Right renal cortex interstitium (tissue), 3 donors: Measurements from ENCODE around the gene POLK. TPM values are rescaled to one million over a fixed set of nuclear protein-coding genes. Genes with fewer than 3 reads are reported as not detected.
A peak's percentile ranks its signal among the peaks of the same experiment; 100 is the strongest.
"Not testable (repeated sequence)": the region's sequence is repeated elsewhere in the genome, so short reads cannot be mapped to it uniquely, and the experiment has no call there.

Source experiments
- DNase-seq, 3 donors: peaks; one replicate each; pipeline ENCODE4 v3.0.0-alpha.2; 2013; ENCODE audit warnings: low read depth in 3 of 3, low spot score in 2 of 3
- polyA plus RNA-seq, 3 donors: library from polyadenylated mRNA; unstranded; fragments of 120-200 nt; gene quantifications; one replicate each; pipeline ENCODE4 v1.2.1, GENCODE V29; 2013; ENCODE audit not compliant: insufficient read length in 3 of 3

Gene POLK
- polyA plus RNA-seq, 3 donors = 26.6 to 30.8 (median 29.8) TPM

- peak in 1 of 3 donors; percentile 14 for DNase-seq
These were observed 91.7 kb downstream of the POLK start for GRCh38 chr5:75603371-75603770.

- DNase-seq = no peak
These were observed 92.1 kb downstream of the POLK start for GRCh38 chr5:75603821-75604220.

DNA sequence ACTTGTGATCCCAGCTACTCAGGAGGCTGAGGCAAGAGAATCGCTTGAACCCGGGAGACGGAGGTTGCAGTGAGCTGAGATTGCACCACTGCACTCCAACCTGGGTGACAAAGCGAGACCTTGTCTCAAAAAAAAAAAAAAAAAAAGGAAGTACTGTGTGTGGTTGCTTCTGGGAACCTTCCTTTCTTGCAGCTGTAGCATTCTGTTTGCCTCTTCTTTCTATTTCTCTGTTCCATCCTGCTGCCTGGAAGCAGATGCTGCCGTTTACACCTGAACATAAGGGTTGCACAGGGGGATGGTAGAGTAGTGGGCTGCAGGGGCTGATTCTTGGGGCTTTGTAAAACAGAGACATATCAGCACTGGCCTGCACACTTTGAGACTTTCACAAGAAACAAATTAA lies 95.7 kb downstream of the POLK start:
- DNase-seq = not testable (repeated sequence)

- no peak for DNase-seq
These were observed 97.2 kb downstream of the POLK start for GRCh38 chr5:75608870-75609269.

- DNase-seq = no peak
These were observed 98.5 kb downstream of the POLK start for GRCh38 chr5:75610201-75610600.

- not testable (repeated sequence) for DNase-seq
These were observed 99.2 kb downstream of the POLK start for GRCh38 chr5:75610859-75611310.

DNA sequence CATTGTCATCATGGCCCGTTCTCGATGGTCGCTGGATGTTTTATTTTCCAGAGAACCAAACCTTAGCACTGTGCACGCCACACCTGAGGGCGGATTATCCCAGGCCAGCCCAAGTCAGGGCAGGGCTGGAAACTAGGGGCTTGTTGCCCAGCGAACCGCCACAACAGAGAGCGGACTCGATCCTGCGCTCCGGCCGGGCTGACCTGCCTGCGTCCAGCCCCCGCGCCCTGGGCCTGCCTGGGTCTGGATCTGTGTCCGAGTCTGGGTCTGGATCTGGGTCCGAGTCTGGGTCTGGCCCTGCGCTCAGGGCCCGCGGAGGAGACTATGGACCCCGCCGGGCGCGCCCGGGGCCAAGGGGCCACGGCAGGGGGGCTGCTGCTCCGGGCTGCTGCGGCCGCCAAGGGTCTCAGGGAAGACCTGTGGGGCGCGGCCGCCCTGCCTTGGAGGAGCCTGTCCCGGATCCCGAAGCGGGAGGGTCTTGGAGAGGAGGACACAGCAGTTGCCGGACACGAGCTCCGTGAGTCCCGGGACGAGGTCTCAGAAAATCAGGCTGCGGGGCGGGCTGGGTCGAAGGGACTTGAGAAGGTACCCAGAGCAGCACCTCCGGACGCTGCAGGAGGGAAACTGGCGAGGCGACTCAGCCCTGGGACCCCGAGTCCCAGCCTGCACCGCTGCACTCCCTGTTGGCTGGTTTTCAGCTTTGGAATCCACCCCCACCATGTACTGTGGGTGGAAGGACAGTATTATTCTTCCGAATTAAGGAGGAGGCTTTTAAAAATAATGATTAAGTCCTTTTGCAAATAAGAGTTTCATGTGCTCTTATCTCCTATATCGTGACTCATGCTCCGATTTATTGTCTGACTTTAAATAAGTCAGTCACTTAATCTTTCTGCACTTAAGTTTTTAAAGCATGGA lies 99.9 kb downstream of the POLK start, which contains the start of gene ANKDD1B:
ANKDD1B (plus strand) TSS at position 143 of the 915 bp plus-strand sequence; CDS start at position 325, 182 bp downstream.
- peak in 1 of 3 donors; percentile 27 for DNase-seq

DNA sequence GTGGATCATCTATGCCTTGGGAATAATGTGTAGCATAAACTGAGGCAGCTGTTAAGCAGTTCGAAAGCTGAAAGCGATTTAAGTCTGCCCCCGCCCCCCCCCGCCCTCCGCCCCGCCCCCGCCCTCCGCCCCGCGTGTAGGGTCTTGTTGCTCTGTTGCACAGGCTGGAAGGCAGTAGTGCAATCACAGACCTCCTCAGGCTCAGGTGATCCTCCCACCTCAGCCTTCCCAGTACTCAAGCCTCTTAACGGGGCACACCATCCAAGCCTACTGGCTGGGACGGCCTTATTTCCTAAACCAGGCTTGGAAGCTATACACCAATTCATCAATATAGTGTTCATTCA lies 100.5 kb downstream of the POLK start:
- peak in 1 of 3 donors; percentile 36 for DNase-seq

DNA sequence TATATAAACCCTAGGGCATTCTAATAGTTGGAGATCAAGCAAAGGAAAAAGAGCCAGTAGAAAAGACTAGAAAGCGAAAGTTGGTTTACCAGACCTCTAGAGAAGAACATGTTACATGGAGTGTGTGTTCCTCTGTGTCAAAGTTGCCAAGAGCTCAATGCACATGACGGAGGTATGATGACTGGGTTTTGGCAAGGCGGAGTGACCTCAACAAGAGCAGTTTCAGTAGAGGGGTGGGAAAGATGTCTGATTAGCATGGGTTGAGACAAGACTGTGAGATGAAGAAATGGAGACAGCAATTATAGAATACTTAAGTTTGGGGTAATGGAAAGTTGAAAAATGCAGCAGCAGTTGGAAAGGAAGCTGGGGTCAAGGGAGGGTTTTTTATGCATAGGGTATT lies 101.2 kb downstream of the POLK start:
- DNase-seq = no peak

GRCh38 chr5:75614176-75614575 lies 102.5 kb downstream of the POLK start:
- no peak for DNase-seq

DNA sequence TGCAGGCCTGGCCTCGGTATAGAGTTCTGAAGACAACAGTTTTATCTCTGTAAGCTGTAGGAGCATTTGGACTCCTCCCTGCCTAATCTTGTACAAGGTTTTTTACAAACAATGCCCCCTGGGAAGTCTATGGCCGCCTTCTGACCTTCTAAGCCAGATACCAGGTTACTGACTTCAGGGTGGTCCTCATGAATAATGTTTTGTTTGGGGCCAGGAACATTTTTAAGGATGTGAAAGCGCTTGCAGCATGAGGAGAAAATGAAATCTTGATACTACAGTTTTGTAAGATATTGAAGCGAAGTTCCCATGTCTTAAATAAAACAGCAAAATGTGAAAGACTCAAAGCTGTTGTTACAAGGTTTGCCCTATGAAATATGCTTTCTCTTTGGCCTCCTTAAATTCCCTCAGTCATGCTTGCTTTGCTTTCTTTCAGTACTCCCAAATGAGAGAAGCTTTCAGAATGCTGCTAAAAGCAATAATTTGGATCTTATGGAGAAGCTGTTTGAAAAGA lies 104.7 kb downstream of the POLK start:
- DNase-seq = peak in 1 of 3 donors; percentile 25

DNA sequence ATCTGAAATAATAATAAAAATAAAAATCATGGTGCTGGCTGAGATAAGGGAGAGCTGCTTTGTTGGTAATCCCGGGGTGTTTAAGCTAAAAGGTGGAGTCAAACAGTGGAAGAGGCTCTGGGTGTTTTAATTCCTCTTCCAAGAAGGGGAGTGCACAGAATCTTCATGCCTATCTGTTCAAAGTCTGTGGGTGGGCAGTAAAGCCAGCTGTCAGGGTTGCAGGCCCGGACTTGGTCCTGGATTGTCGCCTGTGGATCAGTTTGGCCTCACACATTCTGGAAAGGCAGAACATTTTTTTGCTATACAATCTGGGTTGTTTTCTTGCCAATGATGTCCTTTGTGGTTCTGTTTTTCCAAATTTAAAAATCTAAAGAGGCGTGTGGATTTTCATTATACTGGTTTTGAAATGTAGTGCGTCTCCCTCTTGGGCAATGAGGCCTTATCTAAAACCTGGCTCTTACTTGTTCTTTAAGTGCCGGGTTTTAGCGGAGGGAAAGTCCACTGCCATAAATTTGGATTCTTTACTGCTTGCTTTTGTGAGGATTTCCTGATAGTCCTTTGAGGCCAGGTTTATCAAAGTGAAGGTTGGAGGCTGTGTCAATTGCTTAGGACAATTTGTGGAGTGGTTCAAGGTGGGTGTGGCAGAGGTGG lies 105.4 kb downstream of the POLK start:
- peak in 2 of 3 donors; percentile 16 to 29 for DNase-seq

- no peak for DNase-seq
These were observed 106.2 kb downstream of the POLK start for GRCh38 chr5:75617736-75618352.

DNA sequence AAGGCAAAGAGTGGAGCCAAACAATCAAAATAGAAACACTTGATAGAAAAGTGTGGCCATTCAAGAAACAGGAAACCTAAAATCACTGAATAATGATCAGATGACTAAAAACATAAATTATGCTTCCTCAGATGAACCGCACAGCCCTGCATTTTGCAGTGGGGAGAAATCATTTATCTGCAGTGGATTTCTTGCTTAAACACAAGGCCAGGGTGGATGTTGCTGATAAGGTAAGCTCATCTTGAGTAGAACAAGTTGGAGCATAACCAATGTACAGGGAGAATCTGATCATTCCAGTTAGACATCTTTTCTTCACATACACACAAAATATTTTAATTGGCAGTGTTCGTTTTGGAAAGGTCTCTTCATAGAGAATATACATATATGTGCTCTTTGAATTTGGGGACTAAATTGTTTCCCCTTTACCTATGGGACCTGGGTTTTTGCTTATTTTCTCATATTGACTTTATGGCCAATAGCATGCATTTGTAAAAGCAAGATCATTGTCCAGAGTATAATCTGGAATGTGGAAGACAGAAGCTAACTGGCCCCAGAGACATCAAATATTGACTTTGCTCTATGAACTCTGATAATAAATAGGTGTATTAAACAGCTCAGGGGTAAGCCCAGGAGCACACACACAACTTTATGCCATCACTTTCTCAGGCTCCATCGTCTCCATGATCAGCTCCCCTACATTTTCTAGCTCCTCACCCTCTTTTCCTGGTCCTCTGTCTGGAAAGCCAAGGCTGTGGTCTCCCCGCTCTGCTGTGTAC lies 108.7 kb downstream of the POLK start:
- DNase-seq = no peak

DNA sequence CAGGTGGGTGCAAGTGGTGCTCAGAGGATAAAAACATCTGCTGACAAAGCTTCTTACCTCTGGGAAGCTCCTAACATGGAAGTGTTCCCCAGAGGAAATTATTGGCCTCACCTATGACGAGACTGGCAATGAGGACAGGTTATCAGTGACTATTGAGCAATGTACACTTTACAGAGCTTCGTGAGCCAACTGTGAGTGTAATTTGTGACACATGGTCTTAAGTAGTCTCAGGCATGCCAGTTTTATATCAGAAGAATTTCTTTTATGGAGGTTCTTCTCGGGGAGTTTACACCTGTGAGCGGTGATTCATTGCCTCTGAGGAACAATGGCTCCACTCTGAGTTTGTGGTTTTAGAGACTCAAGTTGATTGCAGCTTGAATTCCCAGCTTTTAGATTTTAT lies 110.9 kb downstream of the POLK start:
- DNase-seq = no peak

DNA sequence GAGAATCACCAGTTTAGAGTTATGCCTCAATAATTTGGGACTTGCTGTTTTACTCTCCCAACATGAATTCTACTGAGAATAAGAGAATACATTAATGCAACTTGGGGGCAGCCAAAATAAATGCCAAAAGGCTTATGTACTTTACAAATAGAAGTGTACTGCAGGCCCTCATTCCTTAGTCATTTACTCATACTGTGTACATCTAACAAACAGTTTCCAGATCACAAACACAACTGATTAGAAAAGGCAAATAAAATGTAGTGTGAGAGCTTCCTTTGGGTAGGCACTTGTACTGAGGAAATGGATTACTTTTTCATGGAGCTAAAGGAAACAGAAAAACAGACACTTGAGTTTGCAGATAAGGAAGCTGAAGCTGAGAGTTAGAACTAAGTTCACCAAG lies 112.2 kb downstream of the POLK start:
- DNase-seq = no peak

- no peak for DNase-seq
These were observed 115.3 kb downstream of the POLK start for GRCh38 chr5:75626959-75627358.

DNA sequence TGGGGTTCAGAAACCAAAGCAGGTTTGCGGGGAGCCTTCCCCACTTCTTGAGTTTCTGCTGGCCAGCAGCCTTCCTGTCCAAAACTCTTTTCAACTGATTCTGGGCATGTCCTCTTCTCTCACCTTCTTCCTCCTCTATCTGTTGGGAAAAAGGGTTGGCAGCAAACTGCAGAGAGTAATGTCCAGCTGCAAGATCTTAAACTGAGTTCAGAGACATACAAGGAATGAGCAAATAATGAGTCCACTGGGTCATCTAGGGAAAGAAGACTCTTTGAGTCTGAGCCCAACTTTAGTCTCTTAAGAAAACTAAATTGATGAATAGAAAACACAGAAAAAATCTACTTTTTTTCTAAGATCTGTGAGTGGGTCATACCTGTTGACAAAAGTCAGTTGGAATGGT lies 116.1 kb downstream of the POLK start:
- DNase-seq = no peak

DNA sequence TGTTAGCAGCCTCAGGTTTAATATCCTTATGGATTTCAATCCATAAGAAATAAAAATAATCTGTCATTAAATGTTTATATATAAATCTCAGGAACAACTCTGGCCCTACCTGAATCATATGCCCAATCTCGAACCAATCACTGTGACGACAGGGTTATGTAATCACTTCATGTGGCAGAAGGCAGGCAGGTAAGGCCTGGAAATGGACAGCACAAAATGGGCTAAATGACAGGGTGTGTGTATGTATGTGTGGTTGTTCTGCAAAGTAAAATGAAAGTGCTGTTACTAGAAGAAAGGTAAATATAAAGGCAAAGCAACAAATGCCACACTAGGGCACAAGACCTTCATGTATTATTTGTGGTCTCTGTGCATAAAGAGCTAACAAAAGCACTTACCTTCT lies 119.2 kb downstream of the POLK start:
- DNase-seq = no peak

DNA sequence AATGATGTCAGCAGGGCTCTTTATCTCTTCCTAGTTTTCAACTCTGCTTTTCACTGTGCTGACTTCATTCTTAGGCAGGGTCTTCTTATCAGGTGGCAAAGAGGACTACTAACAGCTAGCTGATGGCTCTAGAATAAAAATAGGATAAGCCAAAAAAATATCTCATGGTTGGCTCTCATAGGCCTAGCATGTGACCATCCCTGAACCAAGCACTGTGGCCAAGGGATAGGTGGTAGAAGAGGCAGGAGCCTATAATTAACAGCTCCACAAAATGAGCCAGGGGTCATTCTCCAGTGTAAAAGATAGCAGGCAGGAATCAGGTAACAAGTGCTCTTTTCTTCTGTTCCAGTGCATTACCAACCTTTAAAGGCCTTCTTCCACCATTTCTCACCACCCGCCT lies 120.6 kb downstream of the POLK start:
- DNase-seq = no peak
